Hepatocyte (in vitro differentiated cells): ENCODE measurements around the gene RNF149.

ENCODE experiments used
- EZH2 ChIP-seq: fragments of 200-600 bp; sonication (generic); IDR thresholded peaks from 2 replicates; pipeline ENCODE4 v1.6.1; 2016; ENCODE audit warnings: antibody characterized with exemption, mild to moderate bottlenecking, borderline replicate concordance
- TF ChIP-seq, protein P1 (sequence below): fragments of 200-600 bp; sonication (generic); IDR thresholded peaks from 2 replicates; pipeline ENCODE4 v1.5.1; 2016; ENCODE audit warnings: antibody characterized with exemption, mild to moderate bottlenecking; ENCODE audit not compliant: poor library complexity

- TF ChIP-seq EZH2 = no peak
- TF ChIP-seq, protein P1, sequence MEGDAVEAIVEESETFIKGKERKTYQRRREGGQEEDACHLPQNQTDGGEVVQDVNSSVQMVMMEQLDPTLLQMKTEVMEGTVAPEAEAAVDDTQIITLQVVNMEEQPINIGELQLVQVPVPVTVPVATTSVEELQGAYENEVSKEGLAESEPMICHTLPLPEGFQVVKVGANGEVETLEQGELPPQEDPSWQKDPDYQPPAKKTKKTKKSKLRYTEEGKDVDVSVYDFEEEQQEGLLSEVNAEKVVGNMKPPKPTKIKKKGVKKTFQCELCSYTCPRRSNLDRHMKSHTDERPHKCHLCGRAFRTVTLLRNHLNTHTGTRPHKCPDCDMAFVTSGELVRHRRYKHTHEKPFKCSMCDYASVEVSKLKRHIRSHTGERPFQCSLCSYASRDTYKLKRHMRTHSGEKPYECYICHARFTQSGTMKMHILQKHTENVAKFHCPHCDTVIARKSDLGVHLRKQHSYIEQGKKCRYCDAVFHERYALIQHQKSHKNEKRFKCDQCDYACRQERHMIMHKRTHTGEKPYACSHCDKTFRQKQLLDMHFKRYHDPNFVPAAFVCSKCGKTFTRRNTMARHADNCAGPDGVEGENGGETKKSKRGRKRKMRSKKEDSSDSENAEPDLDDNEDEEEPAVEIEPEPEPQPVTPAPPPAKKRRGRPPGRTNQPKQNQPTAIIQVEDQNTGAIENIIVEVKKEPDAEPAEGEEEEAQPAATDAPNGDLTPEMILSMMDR = no peak
Observed at GRCh38 chr2:101305492-101306078, 2.9 kb downstream of the RNF149 start.
